Skin epidermis (tissue), 12 donors: Measurements from ENCODE around the gene PABPC5.
A peak's percentile ranks its signal among the peaks of the same experiment; 100 is the strongest.

ENCODE experiments used
- H3K27ac ChIP-seq, 21 experiments: fragments of 200-600 bp; sonication (generic) in 11 of 21; one replicate each; pipeline ENCODE4 v1.5.0; 2020; ENCODE audit warnings: mild to moderate bottlenecking in 3 of 21, inconsistent platforms in 2 of 21, moderate library complexity in 2 of 21
- H3K4me3 ChIP-seq, 7 experiments: fragments of 200-600 bp; sonication (generic) in 2 of 7; one replicate each; pipeline ENCODE4 v1.5.0; 2020; ENCODE audit warnings: inconsistent platforms in 2 of 7, mild to moderate bottlenecking in 2 of 7, moderate library complexity in 1 of 7

Gene PABPC5

GRCh38 chrX:91434351-91435168 is at the start of gene PABPC5:
PABPC5 (plus strand) TSS chrX:91434839; CDS start chrX:91435578, 739 bp downstream.
- peak within 1 kb of the TSS in 13 of 21 experiments; percentile 2 to 77 (median 51) for H3K27ac ChIP-seq
- H3K4me3 ChIP-seq, result peak within 1 kb of the TSS in 6 of 7 experiments; percentile 13 to 41 (median 20)

GRCh38 chrX:91389026-91389425 is 45.6 kb upstream of the PABPC5 start:
- H3K4me3 ChIP-seq, result no peak overlapping the region

GRCh38 chrX:91414713-91415112 is 19.9 kb upstream of the PABPC5 start:
- Histone ChIP-seq H3K4me3 (no peak overlapping the region), H3K27ac (no peak overlapping the region)

More at GRCh38 chrX:91389026-91389425, 45.6 kb upstream of the PABPC5 start:
- no peak overlapping the region for H3K27ac ChIP-seq

- Histone ChIP-seq H3K27ac (peak overlapping the region in 11 of 21 experiments; percentile 2 to 77 (median 56)), H3K4me3 (peak overlapping the region in 4 of 7 experiments; percentile 16 to 41 (median 28))
Observed at GRCh38 chrX:91435395-91435794, 756 bp downstream of the PABPC5 start.
